BLaER1 treated with 17β-estradiol and CSF1 and Interleukin-3, amounts not matched to agents 10 nM and 100 nM (cell line): ENCODE results near the gene MYF5.
"Not testable (repeated sequence)": the region's sequence is repeated elsewhere in the genome, so short reads cannot be mapped to it uniquely, and the experiment has no call there.

Experiments
- H3K27ac ChIP-seq, 11 experiments: shearing (Covaris generic); formaldehyde crosslinking; 2 replicates each; pipeline ENCODE4 v1.8.1; 2022
- H3K27me3 ChIP-seq, 11 experiments: shearing (Covaris generic); formaldehyde crosslinking; 2 replicates each; pipeline ENCODE4 v1.8.1; 2022
- H3K36me3 ChIP-seq, 11 experiments: shearing (Covaris generic); formaldehyde crosslinking; 2 replicates each; pipeline ENCODE4 v1.8.1; 2022
- H3K4me1 ChIP-seq, 10 experiments: shearing (Covaris generic); formaldehyde crosslinking; 2 replicates each; pipeline ENCODE4 v1.8.1; 2022
- H3K4me2 ChIP-seq, 11 experiments: shearing (Covaris generic); formaldehyde crosslinking; 2 replicates each; pipeline ENCODE4 v1.8.1; 2022
- H3K4me3 ChIP-seq, 10 experiments: shearing (Covaris generic); formaldehyde crosslinking; 2 replicates each; pipeline ENCODE4 v1.8.1; 2022
- H3K9ac ChIP-seq, 11 experiments: shearing (Covaris generic); formaldehyde crosslinking; 2 replicates each; pipeline ENCODE4 v1.8.1; 2022
- H3K9me3 ChIP-seq, 11 experiments: shearing (Covaris generic); formaldehyde crosslinking; replicated peaks in 1 of 11; 2 replicates each; pipeline ENCODE4 v1.8.1; 2022
- H4K20me1 ChIP-seq, 11 experiments: shearing (Covaris generic); formaldehyde crosslinking; 2 replicates each; pipeline ENCODE4 v1.8.1; 2022
- Cebpa-rat ChIP-seq, 11 experiments: shearing (Covaris generic); IDR thresholded peaks; 2 replicates each; pipeline ENCODE4 v1.8.1; 2022

Gene MYF5

DNA sequence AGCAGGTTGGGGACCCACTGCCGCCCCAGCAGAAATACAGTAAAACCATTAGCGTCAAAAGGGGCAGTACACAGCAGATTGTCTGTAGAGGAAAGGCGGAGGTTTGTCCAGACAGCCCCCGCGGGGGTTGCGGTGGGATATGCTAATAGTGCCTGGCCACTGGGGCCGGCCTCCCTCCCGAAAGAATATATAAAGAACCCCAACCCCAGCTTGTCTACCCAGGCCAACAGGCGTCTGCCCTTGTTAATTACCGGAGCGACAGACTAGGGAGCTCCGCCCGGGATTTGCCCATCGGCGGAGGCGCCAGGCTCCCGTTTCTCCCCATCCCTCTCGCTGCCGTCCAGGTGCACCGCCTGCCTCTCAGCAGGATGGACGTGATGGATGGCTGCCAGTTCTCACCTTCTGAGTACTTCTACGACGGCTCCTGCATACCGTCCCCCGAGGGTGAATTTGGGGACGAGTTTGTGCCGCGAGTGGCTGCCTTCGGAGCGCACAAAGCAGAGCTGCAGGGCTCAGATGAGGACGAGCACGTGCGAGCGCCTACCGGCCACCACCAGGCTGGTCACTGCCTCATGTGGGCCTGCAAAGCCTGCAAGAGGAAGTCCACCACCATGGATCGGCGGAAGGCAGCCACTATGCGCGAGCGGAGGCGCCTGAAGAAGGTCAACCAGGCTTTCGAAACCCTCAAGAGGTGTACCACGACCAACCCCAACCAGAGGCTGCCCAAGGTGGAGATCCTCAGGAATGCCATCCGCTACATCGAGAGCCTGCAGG lies at the start of gene MYF5:
TSS of gene MYF5 (plus strand) at position 217 of the 774 bp plus-strand sequence. CDS start at position 369, 152 bp downstream.
- Histone ChIP-seq H3K4me2 (no peak within 1 kb of the TSS), H3K4me3 (no peak within 1 kb of the TSS), H3K9ac (no peak within 1 kb of the TSS), H3K36me3 (no peaks in the 10 kb centered on the region), H4K20me1 (no peaks in the 10 kb centered on the region), H3K27me3 (no peaks in the 10 kb centered on the region), H3K27ac (no peak within 1 kb of the TSS), H3K9me3 (peaks cover 4 to 10% (median 9%) of the 10 kb centered on the region in 11 experiments; a peak in 16 of 22 replicates), H3K4me1 (peaks cover 0 to 7% (median 0%) of the 10 kb centered on the region in 10 experiments; a peak in 1 of 20 replicates)
- no peak for TF ChIP-seq Cebpa-rat (IDR thresholded peaks at IDR 0.05)

DNA sequence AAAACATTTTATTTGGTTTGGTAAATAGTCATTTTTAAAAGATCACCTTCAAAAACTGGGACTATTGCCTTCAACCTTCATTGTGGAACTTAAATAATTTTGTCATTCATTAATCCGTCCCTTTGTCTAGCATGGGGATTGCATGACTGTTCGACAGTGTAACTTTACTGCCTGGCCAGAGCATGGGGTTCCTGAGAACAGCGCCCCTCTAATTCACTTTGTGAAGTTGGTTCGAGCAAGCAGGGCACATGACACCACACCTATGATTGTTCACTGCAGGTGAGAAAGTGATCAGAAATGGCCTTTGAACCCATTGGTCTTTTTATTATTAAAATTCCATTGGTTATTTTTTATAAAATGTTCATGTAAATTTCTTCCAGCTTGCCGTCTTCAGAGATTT lies 46.5 kb upstream of the MYF5 start:
- Histone ChIP-seq H4K20me1 (no peaks in the 10 kb centered on the region), H3K9ac (no peak overlapping the region), H3K4me1 (no peaks in the 10 kb centered on the region), H3K36me3 (no peaks in the 10 kb centered on the region), H3K27ac (no peak overlapping the region), H3K9me3 (no peaks in the 10 kb centered on the region), H3K4me2 (no peak overlapping the region), H3K27me3 (no peaks in the 10 kb centered on the region), H3K4me3 (no peak overlapping the region)
- no peak for TF ChIP-seq Cebpa-rat (IDR thresholded peaks at IDR 0.05)

DNA sequence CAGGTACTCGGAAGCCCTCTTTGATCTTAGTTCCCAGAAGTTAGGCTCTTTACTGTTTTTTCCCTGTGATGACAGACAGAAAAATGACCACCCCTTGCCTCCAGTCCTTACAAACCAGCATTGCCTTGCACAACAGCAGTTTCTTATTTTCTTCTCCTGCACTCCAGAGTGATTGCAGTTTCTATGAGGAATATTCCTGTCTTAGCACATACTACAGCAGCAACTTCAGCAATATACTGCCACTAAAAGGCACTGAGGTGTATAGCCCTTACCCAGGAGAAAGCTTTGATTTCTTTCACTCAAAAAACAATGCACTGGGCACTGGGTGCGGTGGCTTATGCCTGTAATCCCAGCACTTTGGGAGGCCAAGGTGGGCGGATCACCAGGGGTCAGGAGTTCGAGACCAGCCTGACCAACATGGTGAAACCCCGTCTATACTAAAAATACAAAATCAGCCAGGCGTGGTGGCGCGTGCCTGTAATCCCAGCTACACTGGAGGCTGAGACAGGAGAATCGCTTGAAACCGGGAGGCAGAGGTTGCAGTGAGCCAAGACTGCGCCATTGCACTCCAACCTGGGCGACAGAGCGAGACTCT lies 40.6 kb upstream of the MYF5 start:
- H3K4me1 ChIP-seq, H3K9me3 ChIP-seq, H3K27me3 ChIP-seq, H3K4me2 ChIP-seq, H4K20me1 ChIP-seq, H3K4me3 ChIP-seq, H3K9ac ChIP-seq, H3K36me3 ChIP-seq, H3K27ac ChIP-seq: not testable (repeated sequence)

DNA sequence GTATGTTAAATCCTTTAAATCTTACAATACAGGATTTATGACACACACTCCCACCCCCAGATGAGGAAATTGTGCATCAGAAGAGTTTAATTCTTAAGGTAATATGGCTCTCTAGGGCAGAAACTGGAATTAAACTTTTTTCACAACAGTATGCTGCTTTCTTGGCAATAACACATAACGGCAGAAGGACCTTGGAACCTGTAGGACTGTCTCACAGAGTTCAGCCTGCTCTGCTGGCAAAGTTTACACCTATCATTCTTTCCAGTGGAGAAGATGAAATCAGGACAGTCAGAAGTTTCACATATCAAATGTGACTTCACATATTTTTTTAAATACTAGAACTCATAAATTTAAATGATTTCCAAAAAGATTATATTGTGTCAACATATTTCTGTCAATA lies 39.9 kb upstream of the MYF5 start:
- H3K4me2 ChIP-seq, result no peak overlapping the region
- no peaks in the 10 kb centered on the region for H3K27me3 ChIP-seq
- H3K4me3 ChIP-seq, result no peak overlapping the region
- no peaks in the 10 kb centered on the region for H3K9me3 ChIP-seq
- TF ChIP-seq Cebpa-rat (IDR thresholded peaks at IDR 0.05), result no peak
- no peak overlapping the region for H3K9ac ChIP-seq
- H3K27ac ChIP-seq, result no peak overlapping the region
- H4K20me1 ChIP-seq, result no peaks in the 10 kb centered on the region; a peak in 1 of 22 replicates
- no peaks in the 10 kb centered on the region for H3K4me1 ChIP-seq
- H3K36me3 ChIP-seq, result no peaks in the 10 kb centered on the region

DNA sequence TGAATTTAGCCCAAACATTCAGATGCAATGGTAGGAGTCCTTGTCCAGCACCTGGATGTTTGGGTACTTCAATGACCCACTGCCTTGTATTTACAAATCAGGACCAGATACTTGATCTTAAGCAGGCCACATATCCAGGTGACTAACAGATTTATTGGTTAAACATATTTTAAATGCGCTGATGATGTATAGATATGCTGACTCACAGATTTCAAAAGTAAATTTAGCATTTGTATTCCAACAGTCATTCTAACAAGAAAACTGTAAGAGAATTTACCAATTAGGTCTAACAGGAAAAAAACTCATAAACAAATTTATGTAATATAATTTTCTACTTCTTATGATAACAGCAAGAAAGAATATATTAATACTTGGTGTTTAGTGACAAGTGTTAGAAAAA lies 38.7 kb upstream of the MYF5 start:
- no peaks in the 10 kb centered on the region for H3K27me3 ChIP-seq
- no peak for TF ChIP-seq Cebpa-rat (IDR thresholded peaks at IDR 0.05)
- H3K27ac ChIP-seq, result no peak overlapping the region
- no peaks in the 10 kb centered on the region for H3K36me3 ChIP-seq
- H4K20me1 ChIP-seq, result no peaks in the 10 kb centered on the region; a peak in 1 of 22 replicates
- H3K4me2 ChIP-seq, result no peak overlapping the region
- H3K9ac ChIP-seq, result no peak overlapping the region
- H3K4me1 ChIP-seq, result no peaks in the 10 kb centered on the region
- H3K4me3 ChIP-seq, result no peak overlapping the region
- no peaks in the 10 kb centered on the region for H3K9me3 ChIP-seq

DNA sequence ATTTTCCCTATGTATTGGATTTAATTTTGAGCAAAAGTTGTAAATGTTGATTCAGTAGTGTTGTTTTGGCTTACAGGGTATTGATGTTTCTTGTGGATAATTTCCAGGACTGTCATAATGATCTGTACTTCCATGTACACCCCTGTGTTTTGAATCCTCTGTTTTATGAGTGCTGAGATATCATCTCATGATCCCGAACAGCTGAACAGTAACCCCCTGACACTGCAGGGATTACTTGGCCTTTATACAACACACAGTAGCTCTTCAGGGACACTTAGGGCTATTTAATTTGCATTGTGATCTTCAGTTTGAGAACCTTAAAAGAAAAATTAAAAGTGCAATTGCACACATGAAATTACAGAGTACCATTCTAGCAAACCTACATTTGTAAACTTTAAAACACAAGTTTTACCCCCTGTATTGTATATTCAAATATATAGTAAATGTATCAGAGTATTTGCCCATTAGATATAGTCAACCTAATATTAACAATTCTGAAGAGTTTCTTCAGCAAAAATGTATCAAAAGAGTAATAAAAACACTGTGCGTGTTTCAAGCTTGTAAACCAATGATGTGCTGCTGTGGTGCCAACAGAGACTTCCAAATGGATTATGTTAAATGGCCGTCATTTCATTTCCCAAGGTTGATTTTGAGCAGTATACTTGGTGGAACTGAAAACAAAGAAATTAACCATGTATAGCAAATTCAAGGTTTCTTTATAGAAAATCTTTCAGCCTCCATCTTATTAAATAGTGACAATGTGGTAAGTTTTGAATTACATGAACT lies 37.2 kb upstream of the MYF5 start:
- Histone ChIP-seq H3K36me3 (no peaks in the 10 kb centered on the region), H3K9ac (no peak overlapping the region), H3K4me3 (no peak overlapping the region), H4K20me1 (no peaks in the 10 kb centered on the region; a peak in 1 of 22 replicates), H3K4me1 (no peaks in the 10 kb centered on the region), H3K27ac (no peak overlapping the region), H3K9me3 (no peaks in the 10 kb centered on the region), H3K4me2 (no peak overlapping the region), H3K27me3 (no peaks in the 10 kb centered on the region)
- TF ChIP-seq Cebpa-rat (IDR thresholded peaks at IDR 0.05), result no peak

DNA sequence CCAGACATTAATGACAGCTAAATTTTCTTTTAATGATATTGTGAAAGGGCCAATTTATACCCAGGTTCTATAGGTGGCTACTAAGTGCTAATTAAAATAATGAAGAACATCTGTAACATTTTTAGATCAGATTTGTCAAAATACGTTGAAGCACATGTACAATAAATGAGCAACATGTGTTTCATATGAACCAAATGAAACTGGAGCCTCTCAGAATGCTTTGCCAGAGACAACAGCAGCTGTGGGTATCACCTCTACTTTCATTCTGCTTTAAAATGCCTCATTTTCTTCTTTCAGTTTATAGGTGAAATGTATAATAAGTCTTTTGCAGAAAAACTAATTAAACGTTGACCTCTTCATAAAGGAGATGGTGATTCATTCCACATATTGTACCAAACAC lies 35.4 kb upstream of the MYF5 start:
- TF ChIP-seq Cebpa-rat (IDR thresholded peaks at IDR 0.05), result no peak
- Histone ChIP-seq H3K4me2 (no peak overlapping the region), H3K4me3 (no peak overlapping the region), H3K4me1 (no peaks in the 10 kb centered on the region), H3K9me3 (no peaks in the 10 kb centered on the region), H3K27me3 (no peaks in the 10 kb centered on the region), H3K9ac (no peak overlapping the region), H4K20me1 (no peaks in the 10 kb centered on the region; a peak in 1 of 22 replicates), H3K27ac (no peak overlapping the region), H3K36me3 (no peaks in the 10 kb centered on the region)

DNA sequence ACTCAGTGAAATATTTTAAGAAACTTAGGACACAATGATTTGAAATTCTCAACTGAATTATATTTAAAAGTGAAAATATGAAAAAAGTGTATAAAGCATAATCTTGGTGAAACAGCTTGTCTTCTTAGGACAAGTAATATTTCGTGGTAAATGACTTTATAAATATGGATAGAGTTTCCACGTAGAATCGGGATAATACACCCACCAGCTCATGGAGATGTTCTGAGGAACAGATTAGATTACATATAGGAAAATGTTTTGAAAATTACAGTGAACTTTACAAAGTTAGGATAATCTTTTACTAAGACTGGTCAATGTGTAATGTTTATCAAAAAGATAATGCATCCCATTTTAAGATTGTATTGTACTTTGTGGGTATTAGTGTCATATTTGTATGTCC lies 34.9 kb upstream of the MYF5 start:
- Histone ChIP-seq H3K36me3 (no peaks in the 10 kb centered on the region), H3K4me3 (no peak overlapping the region), H3K4me1 (no peaks in the 10 kb centered on the region), H3K9ac (no peak overlapping the region), H3K27me3 (no peaks in the 10 kb centered on the region), H3K27ac (no peak overlapping the region), H3K4me2 (no peak overlapping the region), H4K20me1 (no peaks in the 10 kb centered on the region), H3K9me3 (no peaks in the 10 kb centered on the region)
- no peak for TF ChIP-seq Cebpa-rat (IDR thresholded peaks at IDR 0.05)

DNA sequence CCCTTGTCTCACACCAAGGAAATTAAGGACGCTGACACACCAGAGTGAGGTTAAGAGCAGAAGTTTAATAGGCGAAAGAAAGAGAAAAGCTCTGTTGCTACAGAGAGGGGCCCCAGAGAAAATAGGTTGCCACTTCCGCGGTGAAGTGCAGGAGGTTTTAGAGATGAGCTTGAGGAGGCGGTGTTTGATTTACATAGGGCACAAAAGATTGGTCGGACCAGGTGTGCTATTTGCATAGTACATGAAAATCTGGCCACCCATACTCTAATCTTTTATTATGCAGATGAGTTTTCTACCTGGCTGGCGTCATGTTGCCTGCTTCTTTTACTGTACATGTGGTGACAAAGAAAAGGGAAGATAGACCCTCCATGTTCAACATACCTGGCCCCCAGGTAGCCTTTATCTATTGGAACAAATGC lies 32.6 kb upstream of the MYF5 start:
- no peak for TF ChIP-seq Cebpa-rat (IDR thresholded peaks at IDR 0.05)
- Histone ChIP-seq H3K27ac (no peak overlapping the region), H3K4me2 (no peak overlapping the region), H3K4me3 (no peak overlapping the region), H3K36me3 (no peaks in the 10 kb centered on the region), H3K4me1 (no peaks in the 10 kb centered on the region), H3K9ac (no peak overlapping the region), H4K20me1 (no peaks in the 10 kb centered on the region), H3K27me3 (no peaks in the 10 kb centered on the region), H3K9me3 (no peaks in the 10 kb centered on the region)
